HepG2 (cell line): ENCODE results near the gene ITIH3. TPM values are rescaled to one million over a fixed set of nuclear protein-coding genes. Genes with fewer than 3 reads are reported as not detected.

ENCODE experiments used
- AGO1 ChIP-seq: fragments of 200-400 bp; formaldehyde crosslinking; IDR thresholded peaks from 2 replicates; pipeline ENCODE4 v1.6.1; 2017; ENCODE audit warnings: mild to moderate bottlenecking, low read depth, low read length, moderate library complexity; ENCODE audit not compliant: poor library complexity, severe bottlenecking
- AKAP8 ChIP-seq: sonication (generic); formaldehyde crosslinking; IDR thresholded peaks from 2 replicates; pipeline ENCODE4 v1.5.1; 2020; ENCODE audit warnings: mild to moderate bottlenecking, missing genetic modification reagents
- ARID5B ChIP-seq: IDR thresholded peaks from 2 replicates; pipeline ENCODE4 v1.4.0; 2020; ENCODE audit warnings: mild to moderate bottlenecking, missing genetic modification reagents
- ATF7-NPFF ChIP-seq: sonication (generic); formaldehyde crosslinking; IDR thresholded peaks from 2 replicates; pipeline ENCODE4 v1.8.1; 2023; ENCODE audit warnings: mild to moderate bottlenecking, low read depth, missing genetic modification reagents, moderate library complexity
- HOXA5 ChIP-seq: sonication (generic); formaldehyde crosslinking; IDR thresholded peaks from 2 replicates; pipeline ENCODE4 v1.4.0; 2020; ENCODE audit warnings: missing genetic modification reagents
- SIX4 ChIP-seq: sonication (generic); formaldehyde crosslinking; IDR thresholded peaks from 2 replicates; pipeline ENCODE4 v1.4.0; 2020; ENCODE audit warnings: missing genetic modification reagents
- TBP ChIP-seq: sonication (generic); formaldehyde crosslinking; IDR thresholded peaks from 2 replicates; pipeline ENCODE4 v1.5.0; 2020; ENCODE audit warnings: missing genetic modification reagents
- TCF12 ChIP-seq, 2 experiments: fragments of 450-650 bp in 1 of 2; sonication (generic) in 1 of 2; formaldehyde crosslinking in 1 of 2; IDR thresholded peaks; 2 replicates each; pipeline versions ENCODE4 v1.6.1 to v1.8.0; 2017 to 2022; ENCODE audit warnings: antibody characterized with exemption in 1 of 2, mild to moderate bottlenecking in 1 of 2, missing genetic modification reagents in 1 of 2, moderate library complexity in 1 of 2
- TCF7L2 ChIP-seq: IDR thresholded peaks from 2 replicates; pipeline ENCODE4 v1.6.1; 2011; ENCODE audit warnings: mild to moderate bottlenecking, low read depth, low read length, moderate library complexity
- TMF1 ChIP-seq: sonication (generic); formaldehyde crosslinking; IDR thresholded peaks from 2 replicates; pipeline ENCODE4 v1.8.1; 2022; ENCODE audit warnings: low read depth, missing genetic modification reagents
- U2AF2 ChIP-seq: fragments of 200-400 bp; formaldehyde crosslinking; IDR thresholded peaks from 2 replicates; pipeline ENCODE4 v1.6.1; 2017; ENCODE audit warnings: low read depth, mild to moderate bottlenecking, low read length
- ZBTB7B ChIP-seq: sonication (generic); formaldehyde crosslinking; IDR thresholded peaks from 2 replicates; pipeline ENCODE4 v1.4.0; 2020; ENCODE audit warnings: missing genetic modification reagents
- ZNF235 ChIP-seq: sonication (generic); formaldehyde crosslinking; IDR thresholded peaks from 2 replicates; pipeline ENCODE4 v1.8.1; 2023; ENCODE audit warnings: mild to moderate bottlenecking, missing genetic modification reagents, borderline replicate concordance
- ZNF263 ChIP-seq: sonication (generic); formaldehyde crosslinking; IDR thresholded peaks from 2 replicates; pipeline ENCODE4 v1.4.0; 2020; ENCODE audit warnings: missing genetic modification reagents
- ZNF574 ChIP-seq: sonication (generic); formaldehyde crosslinking; IDR thresholded peaks from 2 replicates; pipeline ENCODE4 v1.4.0; 2020; ENCODE audit warnings: missing genetic modification reagents
- ZNF800 ChIP-seq: sonication (generic); formaldehyde crosslinking; IDR thresholded peaks from 2 replicates; pipeline ENCODE4 v1.4.0; 2020; ENCODE audit warnings: missing genetic modification reagents
- ZNF878 ChIP-seq: sonication (generic); formaldehyde crosslinking; IDR thresholded peaks from 2 replicates; pipeline ENCODE4 v1.8.1; 2023; ENCODE audit warnings: mild to moderate bottlenecking, missing genetic modification reagents, moderate library complexity
- polyA plus RNA-seq, 8 experiments: library from polyadenylated mRNA; depleted of rRNA in 3 of 8; stranded (reverse) in 7 of 8; unstranded in 1 of 8; fragments of >200 nt; fragmentation: Illumina TruSeq in 4 of 8; extraction: Trizol in 4 of 8; gene quantifications; 2 replicates each; pipeline versions ENCODE4 v1.2.1 to v1.2.3, GENCODE V29; 2011 to 2016; ENCODE audit warnings: low read depth in 4 of 8, missing spikeins in 1 of 8, mixed read lengths in 1 of 8; ENCODE audit not compliant: insufficient read depth in 1 of 8
- total RNA-seq, 5 experiments: library from RNA; depleted of rRNA; stranded (reverse); fragments of >200 nt; fragmentation: Illumina TruSeq; extraction: Trizol; gene quantifications; 2 replicates each; pipeline ENCODE4 v1.2.3, GENCODE V29; 2016; ENCODE audit warnings: low read depth in 1 of 5
- TF ChIP-seq, protein P1 (sequence below): IDR thresholded peaks from 2 replicates; pipeline ENCODE4 v1.6.1; 2016; ENCODE audit warnings: low read depth, borderline replicate concordance
- TF ChIP-seq, protein P2 (sequence below): IDR thresholded peaks from 2 replicates; pipeline ENCODE4 v1.6.1; 2018; ENCODE audit warnings: missing genetic modification reagents, mild to moderate bottlenecking, missing compliant biosample characterization

Gene ITIH3
- total and polyA plus RNA-seq, 2 of the 13 experiments (the other 11 are each of a cell fraction or from before 2014, with no cell fraction given), result 105 to 632 TPM

DNA sequence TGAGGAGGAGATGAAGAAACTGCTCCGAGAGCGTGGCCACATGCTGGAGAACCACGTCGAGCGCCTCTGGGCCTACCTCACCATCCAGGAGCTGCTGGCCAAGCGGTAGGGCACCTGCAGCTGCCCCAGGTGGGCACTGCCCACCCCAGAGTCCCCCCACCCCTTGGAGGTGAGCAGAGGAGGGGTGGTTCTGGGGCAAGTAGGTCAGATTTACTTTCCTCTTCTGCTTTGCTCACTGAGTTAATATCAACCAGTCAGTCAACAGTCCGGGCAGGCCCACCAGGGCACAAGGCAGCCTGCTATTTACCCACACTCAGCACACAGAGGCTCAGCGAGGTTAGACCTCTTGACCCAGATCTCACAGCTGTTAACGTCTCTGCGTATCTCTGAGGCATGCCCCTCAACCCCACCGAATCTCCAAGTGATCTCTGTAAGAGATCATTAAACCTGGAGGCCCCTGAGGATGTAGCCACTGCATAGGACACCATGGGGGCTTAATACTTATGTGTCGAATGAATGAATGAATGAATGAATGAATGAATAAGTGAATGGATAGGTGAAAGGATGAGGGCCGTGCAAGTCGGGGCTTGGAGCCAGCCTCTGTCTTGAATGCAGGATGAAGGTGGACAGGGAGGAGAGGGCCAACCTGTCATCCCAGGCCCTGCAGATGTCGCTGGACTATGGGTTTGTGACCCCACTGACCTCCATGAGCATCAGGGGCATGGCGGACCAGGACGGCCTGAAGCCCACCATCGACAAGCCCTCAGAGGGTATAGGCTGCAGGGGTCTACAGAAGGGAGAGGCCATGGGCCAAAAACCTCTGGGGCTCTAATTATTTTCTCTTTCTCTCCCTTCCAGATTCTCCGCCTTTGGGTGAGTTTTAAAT lies 8.0 kb upstream of the ITIH3 start (continued):
- no peak for TF ChIP-seq ZNF878 (CRISPR knock-in tag)
- TF ChIP-seq AGO1, result no peak
- no peak for TF ChIP-seq TBP (CRISPR knock-in tag)
- TF ChIP-seq HOXA5 (CRISPR knock-in tag), result no peak
- no peak for TF ChIP-seq AKAP8
- TF ChIP-seq TCF7L2, result no peak
- no peak for TF ChIP-seq U2AF2
- no peak for TF ChIP-seq ATF7-NPFF (CRISPR knock-in tag)
- peak; percentile 84 for TF ChIP-seq ARID5B
- no peak for TF ChIP-seq ZNF235 (CRISPR knock-in tag)
- TF ChIP-seq, protein P1, sequence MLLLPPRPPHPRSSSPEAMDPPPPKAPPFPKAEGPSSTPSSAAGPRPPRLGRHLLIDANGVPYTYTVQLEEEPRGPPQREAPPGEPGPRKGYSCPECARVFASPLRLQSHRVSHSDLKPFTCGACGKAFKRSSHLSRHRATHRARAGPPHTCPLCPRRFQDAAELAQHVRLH, result no peak
- TF ChIP-seq TMF1 (CRISPR knock-in tag), result no peak
- TF ChIP-seq, protein P2, sequence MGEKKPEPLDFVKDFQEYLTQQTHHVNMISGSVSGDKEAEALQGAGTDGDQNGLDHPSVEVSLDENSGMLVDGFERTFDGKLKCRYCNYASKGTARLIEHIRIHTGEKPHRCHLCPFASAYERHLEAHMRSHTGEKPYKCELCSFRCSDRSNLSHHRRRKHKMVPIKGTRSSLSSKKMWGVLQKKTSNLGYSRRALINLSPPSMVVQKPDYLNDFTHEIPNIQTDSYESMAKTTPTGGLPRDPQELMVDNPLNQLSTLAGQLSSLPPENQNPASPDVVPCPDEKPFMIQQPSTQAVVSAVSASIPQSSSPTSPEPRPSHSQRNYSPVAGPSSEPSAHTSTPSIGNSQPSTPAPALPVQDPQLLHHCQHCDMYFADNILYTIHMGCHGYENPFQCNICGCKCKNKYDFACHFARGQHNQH (CRISPR knock-in tag), result no peak
- peak; percentile 83; the same call in 1 of the 2 replicates for TF ChIP-seq ZNF574 (CRISPR knock-in tag)
- peak; percentile 72; the same call in 1 of the 2 replicates for TF ChIP-seq ZBTB7B (CRISPR knock-in tag)
- TF ChIP-seq SIX4, result no peak
- TF ChIP-seq ZNF800 (CRISPR knock-in tag), result no peak
- TF ChIP-seq TCF12 (IDR thresholded peaks at IDR 0.05), result no peak
- TF ChIP-seq TCF12 (CRISPR knock-in tag; IDR thresholded peaks at IDR 0.05), result peak; percentile 64; the same call in 1 of the 2 replicates
- TF ChIP-seq ZNF263 (CRISPR knock-in tag), result no peak
